Stimulated activated CD8-positive, alpha-beta memory T cell treated with anti-CD3 and anti-CD28 coated beads, Interleukin-7, amount 100 ng/mL, for 1 hour (primary cell): ENCODE measurements around the gene TMEM60.
A peak's percentile ranks its signal among the peaks of the same experiment; 100 is the strongest.

Experiments
- DNase-seq, 2 donors: peaks; one replicate each; pipeline ENCODE4 v3.0.0-alpha.2; 2020; ENCODE audit warnings: low read depth in 2 of 2

Gene TMEM60

DNA sequence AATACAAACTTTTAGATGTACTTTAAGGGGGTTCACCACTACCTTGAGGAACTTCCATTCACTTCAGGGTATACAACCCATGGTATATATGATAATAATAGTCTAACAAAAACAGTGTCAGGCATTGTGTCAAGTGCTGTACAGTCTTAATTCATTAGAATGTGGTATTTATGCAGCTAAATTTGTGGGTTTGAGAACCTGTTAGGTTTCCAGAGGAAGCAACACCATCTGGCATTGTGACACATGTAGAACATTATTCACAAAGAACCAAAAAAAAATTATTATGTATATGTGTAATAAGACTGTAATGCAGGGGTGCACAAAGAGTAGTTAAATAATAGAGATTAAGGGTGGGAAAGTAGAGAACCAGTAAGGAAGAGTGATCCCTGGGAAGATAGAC lies 26.3 kb downstream of the TMEM60 start:
- no peak for DNase-seq

- no peak for DNase-seq
Observed at GRCh38 chr7:77770316-77770715, 27.9 kb downstream of the TMEM60 start.

GRCh38 chr7:77766801-77767605 lies 31.2 kb downstream of the TMEM60 start:
- no peak for DNase-seq

- DNase-seq, result no peak
Observed at GRCh38 chr7:77765906-77766800, 32.1 kb downstream of the TMEM60 start.

- no peak for DNase-seq
Observed at GRCh38 chr7:77765481-77765880, 32.8 kb downstream of the TMEM60 start.

- no peak for DNase-seq
Observed at GRCh38 chr7:77760809-77761453, 37.3 kb downstream of the TMEM60 start.

- peak; percentile 15 to 45 for DNase-seq
Observed at GRCh38 chr7:77759294-77759889, 38.8 kb downstream of the TMEM60 start.

GRCh38 chr7:77757589-77757988 lies 40.6 kb downstream of the TMEM60 start:
- DNase-seq, result no peak

- DNase-seq, result no peak
Observed at GRCh38 chr7:77753173-77753572, 45.1 kb downstream of the TMEM60 start.

DNA sequence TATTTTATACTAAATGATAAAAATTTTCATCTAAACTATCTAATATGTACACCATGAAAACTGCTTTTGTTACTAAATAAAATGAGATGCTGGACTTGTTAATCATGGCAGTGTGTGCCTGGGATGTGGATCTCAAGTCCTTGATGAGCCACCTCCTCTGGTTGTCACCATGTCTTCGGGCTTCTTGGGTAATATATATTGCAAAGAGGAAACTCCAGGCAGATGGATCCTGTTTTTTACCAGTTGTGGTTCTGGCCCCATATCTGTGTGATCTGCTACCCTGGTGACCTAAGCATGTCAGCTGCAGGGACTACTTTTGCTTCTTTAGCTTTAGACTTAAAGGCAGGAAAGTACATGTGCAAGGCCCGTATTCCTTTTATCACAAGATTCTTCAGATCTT lies 46.2 kb downstream of the TMEM60 start:
- no peak for DNase-seq

GRCh38 chr7:77747718-77748117 lies 50.5 kb downstream of the TMEM60 start:
- no peak for DNase-seq

GRCh38 chr7:77747178-77747577 lies 51.1 kb downstream of the TMEM60 start:
- no peak for DNase-seq

GRCh38 chr7:77746824-77747165 lies 51.4 kb downstream of the TMEM60 start:
- no peak for DNase-seq

DNA sequence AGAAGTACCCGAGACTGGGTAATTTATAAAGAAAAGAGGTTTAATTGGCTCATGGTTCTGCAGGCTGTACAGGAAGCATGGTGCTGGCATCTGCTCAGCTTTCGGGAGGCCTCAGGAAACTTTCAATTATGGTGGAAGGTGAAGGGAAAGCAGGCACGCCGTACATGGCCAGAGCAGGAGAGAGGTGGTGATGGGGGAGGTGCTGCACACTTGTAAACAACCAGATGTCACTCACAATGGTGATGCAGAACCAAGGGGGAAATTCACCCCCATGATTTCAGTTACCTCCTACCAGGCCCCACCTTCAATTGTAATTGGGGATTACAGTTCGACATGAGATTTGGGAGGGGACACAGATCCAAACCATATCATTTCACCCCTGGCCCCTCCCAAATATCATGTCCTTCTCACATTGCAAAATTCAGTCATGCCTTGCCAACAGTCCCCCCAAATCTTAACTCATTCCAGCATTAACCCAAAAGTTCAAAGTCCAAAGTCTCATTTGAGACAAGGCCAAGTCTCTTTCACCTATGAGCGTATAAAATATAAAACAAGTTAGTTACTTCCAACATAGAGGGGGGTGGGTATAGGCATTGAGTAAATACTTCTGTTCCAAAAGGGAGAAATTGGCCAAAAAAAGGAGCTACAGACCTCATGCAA lies 51.9 kb downstream of the TMEM60 start:
- DNase-seq, result no peak

DNA sequence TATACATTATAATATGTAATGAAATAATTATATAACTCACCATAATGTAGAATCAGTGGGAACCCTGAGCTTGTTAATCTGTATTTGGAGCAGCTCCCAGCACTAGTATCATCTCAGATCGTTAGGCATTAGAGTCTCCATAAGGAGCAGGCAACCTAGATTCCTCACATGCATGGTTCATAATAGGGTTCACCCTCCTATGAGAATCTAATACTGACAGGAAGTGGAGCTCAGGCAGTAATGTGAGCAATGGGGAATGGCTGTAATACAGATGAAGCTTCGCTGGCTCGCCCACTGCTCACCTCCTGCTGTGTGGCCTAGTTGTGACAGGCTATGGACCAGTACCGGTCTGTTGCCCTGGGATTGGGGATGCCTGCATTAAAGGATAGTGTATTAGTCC lies 52.5 kb downstream of the TMEM60 start:
- no peak for DNase-seq
